ENCODE results near the gene ARL14EPL.

The ARL14EPL gene

DNA sequence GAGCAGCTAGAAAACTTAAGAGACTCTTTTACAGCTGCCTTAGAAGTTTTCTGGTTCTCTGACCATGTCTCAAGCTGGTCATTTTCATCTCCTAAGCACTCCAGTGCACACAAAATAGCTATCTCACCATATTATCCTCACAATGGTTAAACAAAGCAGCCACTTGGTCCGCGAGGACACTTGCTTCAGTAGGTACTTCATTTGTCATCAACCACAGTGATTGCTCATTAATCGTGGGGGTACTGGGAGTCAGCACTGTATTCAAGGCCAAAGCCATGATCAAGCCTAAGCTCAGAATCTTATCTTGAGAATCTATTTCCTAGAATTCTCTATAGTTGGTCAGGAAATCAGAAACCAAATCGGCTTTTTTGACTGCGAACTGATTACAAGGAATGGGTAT is 2.9 kb downstream of the ARL14EPL start:
- Histone ChIP-seq H3K4me2 (ENCODE audit: low read depth, low read length, poor library complexity, severe bottlenecking) (no peak overlapping the region), H3K9me2 (replicated peaks; ENCODE audit: insufficient read depth, low read length) (no peaks in the 10 kb centered on the region), H3K36me3 (ENCODE audit: low read length) (no peaks in the 10 kb centered on the region), H3K4me3 (ENCODE audit: insufficient read depth, low read length, poor library complexity, severe bottlenecking) (no peak overlapping the region), H3K9me3 (ENCODE audit: insufficient read depth, low read length) (no peaks in the 10 kb centered on the region), H4K20me1 (ENCODE audit: low read depth, low read length) (no peaks in the 10 kb centered on the region), H3K27ac (ENCODE audit: low read depth, low read length) (no peak overlapping the region), H2AFZ (ENCODE audit: low read depth, low read length, severe bottlenecking) (no peak overlapping the region), H3K9ac (ENCODE audit: low read length) (no peak overlapping the region), H3F3A (ENCODE audit: insufficient read depth) (no peaks in the 10 kb centered on the region), H3K79me2 (ENCODE audit: insufficient read depth, low read length) (no peaks in the 10 kb centered on the region), H3K27me3 (ENCODE audit: low read length) (no peaks in the 10 kb centered on the region)
- TF ChIP-seq, protein P1, sequence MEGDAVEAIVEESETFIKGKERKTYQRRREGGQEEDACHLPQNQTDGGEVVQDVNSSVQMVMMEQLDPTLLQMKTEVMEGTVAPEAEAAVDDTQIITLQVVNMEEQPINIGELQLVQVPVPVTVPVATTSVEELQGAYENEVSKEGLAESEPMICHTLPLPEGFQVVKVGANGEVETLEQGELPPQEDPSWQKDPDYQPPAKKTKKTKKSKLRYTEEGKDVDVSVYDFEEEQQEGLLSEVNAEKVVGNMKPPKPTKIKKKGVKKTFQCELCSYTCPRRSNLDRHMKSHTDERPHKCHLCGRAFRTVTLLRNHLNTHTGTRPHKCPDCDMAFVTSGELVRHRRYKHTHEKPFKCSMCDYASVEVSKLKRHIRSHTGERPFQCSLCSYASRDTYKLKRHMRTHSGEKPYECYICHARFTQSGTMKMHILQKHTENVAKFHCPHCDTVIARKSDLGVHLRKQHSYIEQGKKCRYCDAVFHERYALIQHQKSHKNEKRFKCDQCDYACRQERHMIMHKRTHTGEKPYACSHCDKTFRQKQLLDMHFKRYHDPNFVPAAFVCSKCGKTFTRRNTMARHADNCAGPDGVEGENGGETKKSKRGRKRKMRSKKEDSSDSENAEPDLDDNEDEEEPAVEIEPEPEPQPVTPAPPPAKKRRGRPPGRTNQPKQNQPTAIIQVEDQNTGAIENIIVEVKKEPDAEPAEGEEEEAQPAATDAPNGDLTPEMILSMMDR (IDR thresholded peaks at IDR 0.05; ENCODE audit: insufficient read depth, low read length, poor library complexity, severe bottlenecking): no peak
- no peak for TF ChIP-seq EZH2phosphoT487 (conservative IDR thresholded peaks at IDR 0.05; ENCODE audit: low read length)

DNA sequence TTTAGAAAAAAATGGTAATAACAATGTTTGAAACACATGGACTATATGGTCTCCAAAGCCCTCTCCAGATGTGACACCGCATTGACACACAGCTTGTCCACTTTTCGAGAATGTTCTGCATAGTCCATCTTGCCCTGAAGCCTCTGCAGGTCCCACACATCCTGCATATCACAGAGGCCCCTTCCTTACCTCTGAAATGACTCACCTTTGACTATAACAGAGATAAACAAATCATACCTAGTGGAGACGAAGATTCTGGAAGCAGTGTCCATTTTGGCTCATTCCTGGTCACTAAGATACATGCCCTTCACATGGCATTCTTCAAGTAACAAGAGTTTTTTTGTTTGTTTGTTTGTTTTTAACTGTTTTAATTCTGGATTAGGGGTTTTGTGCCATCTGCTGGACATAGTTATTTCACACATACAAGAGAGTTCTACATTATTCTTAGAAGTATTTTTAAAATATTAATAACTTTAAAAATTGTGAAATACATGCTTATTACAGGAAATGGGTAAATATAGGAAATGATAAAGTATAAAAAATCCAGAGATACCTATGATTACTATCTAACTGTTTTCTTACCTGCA is 5.1 kb downstream of the ARL14EPL start:
- no peak overlapping the region for H3K27ac ChIP-seq (ENCODE audit: low read depth, low read length)
- H3K4me3 ChIP-seq (ENCODE audit: insufficient read depth, low read length, poor library complexity, severe bottlenecking): no peak overlapping the region
- no peaks in the 10 kb centered on the region for H3K79me2 ChIP-seq (ENCODE audit: insufficient read depth, low read length)
- H3K9me2 ChIP-seq (replicated peaks; ENCODE audit: insufficient read depth, low read length): no peaks in the 10 kb centered on the region
- H3K27me3 ChIP-seq (ENCODE audit: low read length): no peaks in the 10 kb centered on the region
- H3F3A ChIP-seq (ENCODE audit: insufficient read depth): no peaks in the 10 kb centered on the region
- no peak overlapping the region for H3K9ac ChIP-seq (ENCODE audit: low read length)
- TF ChIP-seq, protein P1 (IDR thresholded peaks at IDR 0.05; ENCODE audit: insufficient read depth, low read length, poor library complexity, severe bottlenecking): peak; percentile 37
- TF ChIP-seq EZH2phosphoT487 (conservative IDR thresholded peaks at IDR 0.05; ENCODE audit: low read length): no peak
- H3K4me2 ChIP-seq (ENCODE audit: low read depth, low read length, poor library complexity, severe bottlenecking): no peak overlapping the region
- no peaks in the 10 kb centered on the region for H3K36me3 ChIP-seq (ENCODE audit: low read length)
- no peak overlapping the region for H2AFZ ChIP-seq (ENCODE audit: low read depth, low read length, severe bottlenecking)
- H4K20me1 ChIP-seq (ENCODE audit: low read depth, low read length): no peaks in the 10 kb centered on the region
- H3K9me3 ChIP-seq (ENCODE audit: insufficient read depth, low read length): no peaks in the 10 kb centered on the region

DNA sequence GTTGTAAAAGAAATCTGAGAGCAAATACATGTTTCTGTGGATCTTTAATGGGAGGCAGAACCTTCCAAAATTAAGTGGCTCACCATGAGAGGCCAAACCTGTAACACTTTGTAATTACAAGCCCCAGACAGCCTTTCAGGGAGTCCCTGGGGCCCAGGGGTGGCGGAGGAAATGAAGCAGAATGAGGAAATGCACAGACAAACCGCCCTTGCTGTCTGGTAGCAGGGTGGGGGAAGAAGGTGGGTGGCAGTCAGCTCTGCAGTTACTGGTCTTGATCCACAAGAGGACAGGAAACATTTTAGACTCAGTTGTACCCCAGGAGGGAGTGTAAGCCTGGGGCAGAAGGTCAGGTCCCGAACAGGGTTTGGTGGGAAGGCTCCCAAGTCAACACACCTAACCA is 6.5 kb downstream of the ARL14EPL start:
- Histone ChIP-seq H3K27me3 (ENCODE audit: low read length) (no peaks in the 10 kb centered on the region), H3K9me2 (replicated peaks; ENCODE audit: insufficient read depth, low read length) (no peaks in the 10 kb centered on the region), H3F3A (ENCODE audit: insufficient read depth) (no peaks in the 10 kb centered on the region), H4K20me1 (ENCODE audit: low read depth, low read length) (no peaks in the 10 kb centered on the region), H3K4me2 (ENCODE audit: low read depth, low read length, poor library complexity, severe bottlenecking) (peak overlapping the region; percentile 53), H3K9ac (ENCODE audit: low read length) (peak overlapping the region; percentile 44), H3K36me3 (ENCODE audit: low read length) (no peaks in the 10 kb centered on the region), H3K27ac (ENCODE audit: low read depth, low read length) (peak overlapping the region; percentile 60), H3K79me2 (ENCODE audit: insufficient read depth, low read length) (no peaks in the 10 kb centered on the region), H2AFZ (ENCODE audit: low read depth, low read length, severe bottlenecking) (peak overlapping the region; percentile 95), H3K9me3 (ENCODE audit: insufficient read depth, low read length) (no peaks in the 10 kb centered on the region), H3K4me3 (ENCODE audit: insufficient read depth, low read length, poor library complexity, severe bottlenecking) (peak overlapping the region; percentile 28)
- no peak for TF ChIP-seq EZH2phosphoT487 (conservative IDR thresholded peaks at IDR 0.05; ENCODE audit: low read length)
- TF ChIP-seq, protein P1 (IDR thresholded peaks at IDR 0.05; ENCODE audit: insufficient read depth, low read length, poor library complexity, severe bottlenecking): no peak

All from SU-DHL-6 (cell line).